HG03060 (cell line): ENCODE results near the gene DOCK4.

Source experiments
- ATAC-seq: cut with Tn5 transposase; IDR thresholded peaks from one replicate; pipeline ENCODE4 v1.9.1; 2021; ENCODE audit warnings: low read depth, moderate number of reproducible peaks; ENCODE audit not compliant: unreplicated experiment

Gene DOCK4

GRCh38 chr7:111727905-111728634 lies 478.1 kb downstream of the DOCK4 start:
- ATAC-seq, result no peak

GRCh38 chr7:111718886-111719285 lies 487.3 kb downstream of the DOCK4 start:
- no peak for ATAC-seq

GRCh38 chr7:111711426-111712065 lies 494.7 kb downstream of the DOCK4 start:
- no peak for ATAC-seq

GRCh38 chr7:111710839-111711380 lies 495.3 kb downstream of the DOCK4 start:
- ATAC-seq, result no peak

GRCh38 chr7:111708072-111708471 lies 498.1 kb downstream of the DOCK4 start:
- no peak for ATAC-seq

- no peak for ATAC-seq
Observed at GRCh38 chr7:111705807-111706206, 500.4 kb downstream of the DOCK4 start.

GRCh38 chr7:111697771-111698170 lies 508.4 kb downstream of the DOCK4 start:
- ATAC-seq, result no peak

GRCh38 chr7:111694376-111694775 lies 511.8 kb downstream of the DOCK4 start:
- ATAC-seq, result no peak

- no peak for ATAC-seq
Observed at GRCh38 chr7:111690364-111691111, 515.7 kb downstream of the DOCK4 start.

- ATAC-seq, result no peak
Observed at GRCh38 chr7:111685349-111685748, 520.9 kb downstream of the DOCK4 start.

GRCh38 chr7:111682588-111683340 lies 523.4 kb downstream of the DOCK4 start:
- no peak for ATAC-seq

- ATAC-seq, result no peak
Observed at GRCh38 chr7:111681242-111681641, 525.0 kb downstream of the DOCK4 start.

- ATAC-seq, result no peak
Observed at GRCh38 chr7:111678986-111679385, 527.2 kb downstream of the DOCK4 start.

GRCh38 chr7:111678281-111678680 lies 527.9 kb downstream of the DOCK4 start:
- no peak for ATAC-seq

GRCh38 chr7:111677848-111678247 lies 528.4 kb downstream of the DOCK4 start:
- ATAC-seq, result no peak

GRCh38 chr7:111676811-111677210 lies 529.4 kb downstream of the DOCK4 start:
- no peak for ATAC-seq
